A673 (cell line): ENCODE data around the gene NBPF1. TPM values are rescaled to one million over a fixed set of nuclear protein-coding genes. Genes with fewer than 3 reads are reported as not detected.
"Not testable (repeated sequence)": the region's sequence is repeated elsewhere in the genome, so short reads cannot be mapped to it uniquely, and the experiment has no call there.

Experiments
- BruUV-seq: library from RNA; stranded (reverse); fragments of 400-500 nt; replicated peaks from 2 replicates; lab custom pipeline; 2021; lab: Mats Ljungman, UMichigan
- CTCF ChIA-PET: fragments of 300-600 bp; sonication (Branson Sonifier 250); formaldehyde crosslinking; loops from one replicate; lab custom pipeline; 2022; ENCODE audit warnings: antibody characterized with exemption; lab: Charles Lee
- POLR2A ChIA-PET: fragments of 300-600 bp; sonication (Branson Sonifier 250); formaldehyde crosslinking; loops from one replicate; lab custom pipeline; 2022; ENCODE audit warnings: antibody characterized with exemption; ENCODE audit not compliant: low non-redundant PET; lab: Charles Lee
- DNase-seq: peaks from one replicate; pipeline ENCODE4 v3.0.0-alpha.2; 2015; ENCODE audit warnings: low spot score
- H3K27ac ChIP-seq: fragments of 200-600 bp; sonication (generic); 2 replicates; pipeline ENCODE4 v1.5.1; 2016; ENCODE audit warnings: mixed run types, low read depth, mild to moderate bottlenecking, mixed read lengths, antibody characterized with exemption, low read length; ENCODE audit not compliant: poor library complexity, severe bottlenecking
- H3K27me3 ChIP-seq: fragments of 200-600 bp; sonication (generic); replicated peaks from 2 replicates; pipeline ENCODE4 v1.6.1; 2017; ENCODE audit warnings: mixed run types, low read depth, mild to moderate bottlenecking, mixed read lengths, antibody characterized with exemption, low read length; ENCODE audit not compliant: insufficient read depth, poor library complexity
- H3K36me3 ChIP-seq: fragments of 200-600 bp; sonication (generic); 2 replicates; pipeline ENCODE4 v1.6.1; 2016; ENCODE audit warnings: mixed run types, mild to moderate bottlenecking, mixed read lengths, antibody characterized with exemption, low read length; ENCODE audit not compliant: insufficient read depth, poor library complexity, severe bottlenecking
- H3K4me1 ChIP-seq: fragments of 200-600 bp; sonication (generic); 2 replicates; pipeline ENCODE4 v1.6.1; 2017; ENCODE audit warnings: mixed run types, mild to moderate bottlenecking, mixed read lengths, antibody characterized with exemption, low read length; ENCODE audit not compliant: insufficient read depth, poor library complexity, severe bottlenecking
- H3K4me3 ChIP-seq: fragments of 200-600 bp; sonication (generic); 2 replicates; pipeline ENCODE4 v1.5.1; 2016; ENCODE audit warnings: low read depth, mixed run types, mild to moderate bottlenecking, mixed read lengths, low read length; ENCODE audit not compliant: poor library complexity, severe bottlenecking
- H3K9me3 ChIP-seq: fragments of 200-600 bp; sonication (generic); 2 replicates; pipeline ENCODE4 v1.6.1; 2016; ENCODE audit warnings: mixed run types, low read depth, mild to moderate bottlenecking, mixed read lengths, antibody characterized with exemption, low read length; ENCODE audit not compliant: poor library complexity, severe bottlenecking
- intact Hi-C: fragments of 100-400 bp; cut with micrococcal nuclease; formaldehyde crosslinking; loops from one replicate; pipeline ENCODE4 v1.10.0; 2022; ENCODE audit not compliant: unreplicated experiment
- total RNA-seq: library from RNA; stranded (reverse); gene quantifications from 2 replicates; pipeline ENCODE4 v1.2.3, GENCODE V29; 2021

Gene NBPF1
- total RNA-seq, 1 experiment from 2014 or later, result 85.2 TPM

- H3K4me1 ChIP-seq, DNase-seq, POLR2A ChIA-PET, H3K36me3 ChIP-seq, H3K27me3 ChIP-seq, CTCF ChIA-PET, intact Hi-C loops, H3K27ac ChIP-seq, H3K9me3 ChIP-seq, BruUV-seq, H3K4me3 ChIP-seq: not testable (repeated sequence)
These were observed 52.3 kb downstream of the NBPF1 start for GRCh38 chr1:16561035-16561434.

GRCh38 chr1:16560498-16560897, 52.9 kb downstream of the NBPF1 start:
- H3K9me3 ChIP-seq, POLR2A ChIA-PET, H3K27ac ChIP-seq, H3K4me1 ChIP-seq, H3K4me3 ChIP-seq, CTCF ChIA-PET, intact Hi-C loops, H3K27me3 ChIP-seq, H3K36me3 ChIP-seq, BruUV-seq, DNase-seq: not testable (repeated sequence)

- H3K4me3 ChIP-seq, BruUV-seq, H3K4me1 ChIP-seq, H3K36me3 ChIP-seq, DNase-seq, POLR2A ChIA-PET, H3K27ac ChIP-seq, H3K27me3 ChIP-seq, H3K9me3 ChIP-seq, intact Hi-C loops, CTCF ChIA-PET: not testable (repeated sequence)
These were observed 53.7 kb downstream of the NBPF1 start for GRCh38 chr1:16559688-16560087.

- H3K27me3 ChIP-seq, H3K27ac ChIP-seq, H3K36me3 ChIP-seq, intact Hi-C loops, DNase-seq, BruUV-seq, H3K4me3 ChIP-seq, POLR2A ChIA-PET, CTCF ChIA-PET, H3K4me1 ChIP-seq, H3K9me3 ChIP-seq: not testable (repeated sequence)
These were observed 56.3 kb downstream of the NBPF1 start for GRCh38 chr1:16557034-16557433.

GRCh38 chr1:16553244-16553643, 60.1 kb downstream of the NBPF1 start:
- H3K27me3 ChIP-seq, DNase-seq, intact Hi-C loops, H3K4me1 ChIP-seq, CTCF ChIA-PET, POLR2A ChIA-PET, H3K27ac ChIP-seq, H3K4me3 ChIP-seq, BruUV-seq, H3K9me3 ChIP-seq, H3K36me3 ChIP-seq: not testable (repeated sequence)

GRCh38 chr1:16550212-16550918, 63.0 kb downstream of the NBPF1 start:
- H3K36me3 ChIP-seq, intact Hi-C loops, H3K4me1 ChIP-seq, H3K27me3 ChIP-seq, BruUV-seq, H3K9me3 ChIP-seq, POLR2A ChIA-PET, H3K4me3 ChIP-seq, H3K27ac ChIP-seq, CTCF ChIA-PET, DNase-seq: not testable (repeated sequence)

GRCh38 chr1:16549545-16549944, 63.8 kb downstream of the NBPF1 start:
- BruUV-seq, H3K4me1 ChIP-seq, H3K4me3 ChIP-seq, H3K9me3 ChIP-seq, intact Hi-C loops, POLR2A ChIA-PET, H3K27me3 ChIP-seq, CTCF ChIA-PET, DNase-seq, H3K36me3 ChIP-seq, H3K27ac ChIP-seq: not testable (repeated sequence)
